NCI-H345 (cell line): Measurements from ENCODE around the gene NEDD4L.
"Not testable (repeated sequence)": the region's sequence is repeated elsewhere in the genome, so short reads cannot be mapped to it uniquely, and the experiment has no call there.

Source experiments
- DNase-seq: peaks from one replicate; lab custom pipeline; 2025; lab: John Stamatoyannopoulos, UW

Gene NEDD4L

DNA sequence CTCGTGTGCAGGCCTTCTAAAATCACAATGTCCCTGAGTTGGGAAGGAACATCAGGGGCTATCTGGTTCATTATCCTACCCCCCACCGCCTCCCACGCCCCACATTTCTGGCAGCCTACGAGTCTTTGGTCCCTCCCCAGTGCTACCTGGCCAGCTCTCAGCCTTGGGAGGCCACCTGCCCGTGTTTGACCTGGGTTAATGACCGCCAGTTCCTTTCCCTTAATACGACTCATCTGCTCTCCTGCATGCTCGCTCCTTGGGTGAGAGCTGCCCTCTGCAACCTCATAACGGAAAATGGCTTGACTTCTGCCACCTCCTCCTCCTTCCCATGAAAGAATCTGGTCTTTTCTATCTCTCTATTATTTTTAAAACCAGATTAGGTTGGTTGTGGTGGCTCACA lies 112.5 kb downstream of the NEDD4L start:
- DNase-seq: no peak

- DNase-seq: no peak
Measured at GRCh38 chr18:58157237-58157636, 113.2 kb downstream of the NEDD4L start.

DNA sequence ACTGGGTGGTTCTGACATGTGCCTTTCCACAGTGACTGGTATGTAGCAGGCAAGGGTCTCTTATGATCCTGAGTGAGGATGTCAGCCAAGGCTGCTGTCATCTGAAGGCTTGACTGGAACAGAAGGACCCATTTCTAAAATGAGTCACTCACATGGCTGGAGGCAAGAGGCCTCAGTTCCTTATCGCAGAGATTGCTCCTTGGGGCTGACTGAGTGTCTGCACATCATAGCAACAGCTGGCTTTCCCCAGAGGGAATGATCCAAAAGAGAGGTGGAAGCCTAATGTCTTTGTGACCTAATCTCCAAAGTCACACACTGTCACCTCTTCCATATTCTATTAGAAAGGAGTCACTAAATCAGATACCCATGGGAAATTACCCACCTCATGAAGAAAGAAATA lies 114.0 kb downstream of the NEDD4L start:
- no peak for DNase-seq

DNA sequence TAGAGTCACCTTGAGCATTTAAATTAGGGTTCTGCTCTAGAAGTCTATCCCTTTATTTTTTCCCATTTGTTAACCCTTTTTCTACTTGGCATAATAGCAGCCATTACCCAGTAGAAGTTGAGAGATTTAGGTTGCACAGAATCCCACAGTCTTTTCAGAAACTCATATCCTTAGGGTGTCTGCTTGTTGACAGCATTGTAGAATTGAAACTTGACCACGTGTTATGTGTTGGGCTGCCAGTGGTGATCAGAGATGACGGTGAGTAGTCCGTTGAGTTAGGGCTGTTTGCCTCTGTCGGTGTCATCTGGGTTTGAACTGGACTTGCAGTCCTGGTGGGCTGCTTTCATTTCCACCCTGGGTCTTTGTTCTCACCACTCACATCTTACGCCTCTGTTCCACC lies 114.4 kb downstream of the NEDD4L start:
- no peak for DNase-seq

GRCh38 chr18:58161659-58162058 lies 117.6 kb downstream of the NEDD4L start:
- no peak for DNase-seq

- no peak for DNase-seq
Measured at GRCh38 chr18:58162127-58162526, 118.1 kb downstream of the NEDD4L start.

DNA sequence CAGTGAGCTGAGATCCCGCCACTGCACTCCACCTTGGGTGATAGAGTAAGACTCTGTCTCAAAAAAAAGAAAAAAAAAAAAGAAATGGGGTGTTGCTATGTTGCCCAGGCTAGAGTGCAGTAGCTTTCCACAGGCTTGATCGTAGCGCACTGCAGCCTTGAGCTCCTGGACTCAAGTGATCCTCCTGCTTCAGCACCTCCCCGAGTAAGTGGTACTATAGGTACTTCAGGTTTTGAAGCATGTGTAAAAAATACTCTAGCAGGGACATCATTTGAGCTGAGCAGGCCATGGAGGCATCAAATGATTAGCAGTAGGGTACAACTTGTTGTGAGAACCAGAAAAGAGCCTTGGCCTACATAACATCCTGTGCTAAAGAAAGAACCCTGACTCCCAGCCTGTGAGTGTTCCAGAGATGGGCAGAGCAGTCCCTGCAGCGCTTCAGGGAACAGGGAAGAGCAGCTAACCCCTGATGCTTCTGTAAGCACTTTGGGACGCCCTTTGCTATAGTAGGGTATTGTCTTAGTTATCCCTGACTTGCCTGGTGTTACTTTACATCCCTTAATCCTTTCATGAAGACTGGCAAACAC lies 119.1 kb downstream of the NEDD4L start:
- no peak for DNase-seq

DNA sequence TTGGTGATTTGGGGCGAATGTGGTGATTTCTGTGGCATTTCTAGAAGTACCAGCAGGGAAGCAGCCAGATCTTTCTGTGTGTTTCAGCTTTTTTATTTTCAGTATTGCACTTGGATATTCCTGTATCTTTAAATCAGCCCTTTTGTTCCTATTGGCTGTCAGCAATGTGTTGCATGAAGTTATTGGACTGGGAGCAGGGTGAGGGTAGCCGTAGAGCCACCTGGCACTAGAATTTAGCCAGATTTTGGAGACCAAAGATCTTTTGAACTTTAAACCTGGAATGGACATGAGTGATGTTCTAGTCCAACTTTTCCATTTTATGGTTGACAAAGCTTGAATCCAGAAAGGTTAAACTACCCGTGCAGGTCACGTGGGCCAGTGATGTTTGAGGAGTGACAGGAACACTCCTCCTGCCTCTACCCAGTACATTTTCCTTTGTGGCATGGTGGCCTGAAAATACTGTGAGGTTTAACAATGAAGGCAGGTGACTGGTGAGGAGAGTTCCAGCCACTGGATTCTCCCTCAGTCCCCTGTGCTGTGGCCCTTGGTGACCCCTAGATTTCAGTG lies 122.3 kb downstream of the NEDD4L start:
- DNase-seq: no peak

- DNase-seq: no peak
Measured at GRCh38 chr18:58167073-58167472, 123.0 kb downstream of the NEDD4L start.

DNA sequence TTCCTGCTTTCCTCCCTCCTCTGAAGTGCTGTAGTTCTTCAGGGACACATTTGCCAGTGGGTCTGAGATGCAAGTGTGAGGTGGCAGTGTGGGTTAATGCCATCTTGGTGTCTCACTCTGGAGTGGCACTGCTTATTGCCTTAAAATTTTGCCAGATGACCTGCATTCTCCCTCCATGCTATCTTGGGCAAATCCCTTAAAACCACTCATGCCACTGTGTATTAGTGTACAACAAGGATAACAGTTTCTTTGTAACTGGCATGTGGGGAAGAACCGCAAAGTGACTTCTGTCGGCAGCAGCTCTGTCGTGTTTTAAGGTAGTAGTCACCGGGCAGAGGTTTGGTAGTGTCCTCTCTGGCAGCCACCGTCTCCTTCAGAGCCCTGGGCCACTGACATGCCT lies 124.2 kb downstream of the NEDD4L start:
- DNase-seq: no peak

DNA sequence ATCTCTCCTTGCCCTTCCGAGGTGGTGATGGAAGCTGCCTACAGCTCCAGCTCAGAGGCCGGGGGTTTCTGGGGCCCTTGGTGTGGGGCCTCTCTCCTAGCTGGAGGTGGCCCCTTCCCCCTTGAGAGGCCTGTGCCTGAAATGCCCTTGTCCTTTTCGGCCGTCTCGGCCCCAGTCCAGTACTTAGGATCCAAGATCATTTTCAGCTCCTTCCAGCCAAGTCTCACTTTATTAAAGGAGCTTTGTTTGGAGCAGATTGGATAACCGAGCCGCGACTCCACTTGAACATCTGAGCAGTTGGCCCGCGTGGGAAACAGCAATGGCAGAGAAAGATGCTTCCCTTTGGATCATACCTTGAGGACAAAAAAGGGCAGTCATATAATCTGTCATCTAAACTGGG lies 125.0 kb downstream of the NEDD4L start:
- DNase-seq: no peak

GRCh38 chr18:58169472-58169871 lies 125.4 kb downstream of the NEDD4L start:
- no peak for DNase-seq

DNA sequence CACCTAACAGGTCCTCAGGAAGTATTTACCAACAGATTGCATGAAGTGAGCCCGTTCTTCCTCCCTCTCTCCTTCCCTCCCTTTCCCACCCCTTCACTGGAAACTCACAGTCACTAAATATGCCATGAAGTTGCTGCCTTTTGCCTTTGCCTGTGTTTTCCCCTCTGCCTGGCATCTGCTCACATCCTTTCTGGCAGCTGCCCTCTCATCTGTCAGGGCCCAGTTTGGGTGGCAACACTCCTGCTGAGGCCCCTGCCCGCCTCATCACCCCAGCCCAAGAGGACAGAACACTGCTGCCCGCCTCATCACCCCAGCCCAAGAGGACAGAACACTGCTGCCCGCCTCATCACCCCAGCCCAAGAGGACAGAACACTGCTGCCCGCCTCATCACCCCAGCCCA lies 126.0 kb downstream of the NEDD4L start:
- DNase-seq: not testable (repeated sequence)

- DNase-seq: no peak
Measured at GRCh38 chr18:58172031-58172430, 128.0 kb downstream of the NEDD4L start.

DNA sequence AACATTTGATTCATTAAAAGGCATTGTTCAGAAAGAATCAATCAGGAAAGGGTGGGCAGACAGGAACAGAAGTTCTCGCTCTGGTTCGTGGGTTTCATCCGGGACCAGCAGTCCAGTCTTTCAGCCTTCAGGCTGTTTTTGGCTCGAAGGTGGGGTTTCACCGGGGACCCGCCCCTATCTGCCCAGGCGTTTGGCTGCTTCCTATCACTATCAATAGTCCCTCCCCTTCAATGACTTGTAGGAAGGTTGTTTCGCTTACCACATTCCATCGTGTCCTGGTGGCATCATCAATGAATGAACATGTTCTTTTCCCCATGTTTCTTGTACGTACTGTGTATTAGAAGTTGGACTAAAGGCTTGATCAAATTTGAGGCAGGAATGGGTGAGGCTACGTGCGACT lies 130.3 kb downstream of the NEDD4L start:
- no peak for DNase-seq

DNA sequence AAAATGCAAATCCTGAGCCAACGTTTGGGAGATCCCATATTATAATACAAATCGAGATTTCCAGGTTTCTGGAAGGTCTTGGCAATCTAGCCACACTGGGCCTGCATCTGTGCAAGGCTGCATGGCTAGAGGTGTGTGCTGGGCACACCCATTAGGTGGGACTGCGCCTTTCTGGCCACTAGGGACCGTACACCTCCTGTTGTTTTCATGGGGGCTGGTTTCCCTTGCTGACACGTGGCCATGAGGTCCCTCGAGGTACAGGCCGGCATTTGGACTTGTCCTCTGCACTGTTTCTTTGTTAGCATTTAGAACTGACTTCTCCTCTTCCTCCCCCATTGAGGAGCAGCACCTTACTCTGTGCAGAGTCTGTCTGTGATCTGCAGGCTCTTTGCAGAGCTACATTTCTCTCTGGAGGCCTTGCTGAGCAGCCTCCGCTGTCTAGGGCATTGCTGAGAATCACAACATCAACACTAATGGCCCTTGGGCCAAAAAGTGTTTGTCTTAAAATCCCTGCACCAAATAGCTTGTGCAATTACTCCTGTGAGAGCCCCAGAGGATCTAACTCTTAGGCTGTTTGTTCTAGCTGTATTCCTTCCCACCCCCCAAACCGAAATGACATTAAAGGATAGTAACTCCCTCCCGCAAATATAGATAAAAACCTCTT lies 131.2 kb downstream of the NEDD4L start:
- DNase-seq: peak; percentile 67

- peak; percentile 96 for DNase-seq
Measured at GRCh38 chr18:58175786-58176176, 131.8 kb downstream of the NEDD4L start.

DNA sequence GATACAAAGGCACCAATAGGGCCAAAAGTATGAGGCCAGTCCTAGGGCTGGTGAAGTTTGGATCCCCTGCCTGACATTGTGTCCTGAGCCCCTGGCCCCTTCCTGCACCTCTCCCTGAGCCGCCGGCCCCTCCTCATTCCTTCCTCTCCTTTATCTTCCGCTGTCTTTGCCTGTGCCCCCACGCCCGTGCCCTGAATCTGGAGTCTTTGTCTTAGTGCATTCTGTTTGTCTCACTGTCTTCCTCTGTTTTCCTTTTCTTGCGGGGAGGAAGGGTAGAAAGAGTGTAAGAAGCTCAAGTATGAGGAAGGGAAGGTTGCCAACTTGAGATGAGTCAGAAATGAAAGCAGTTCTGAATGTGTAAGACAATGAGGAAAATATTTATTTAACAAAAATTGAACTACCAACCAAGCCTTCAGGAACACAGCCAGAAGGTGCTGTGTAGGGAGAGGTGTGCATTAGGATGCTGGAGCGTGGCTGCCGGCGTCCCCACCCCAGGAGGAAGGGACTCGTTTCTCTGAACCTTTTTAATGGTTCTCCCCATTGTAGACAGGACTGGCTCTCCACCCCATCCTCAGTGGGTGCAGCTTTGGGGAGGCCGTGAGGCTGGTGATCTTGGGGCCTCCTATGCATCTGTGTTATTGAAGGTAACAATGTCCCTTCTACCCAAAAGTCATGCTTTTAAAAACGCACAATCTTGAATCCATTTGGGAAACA lies 133.1 kb downstream of the NEDD4L start:
- DNase-seq: no peak

- DNase-seq: no peak
Measured at GRCh38 chr18:58177896-58178470, 134.0 kb downstream of the NEDD4L start.

- DNase-seq: no peak
Measured at GRCh38 chr18:58178511-58178910, 134.5 kb downstream of the NEDD4L start.

DNA sequence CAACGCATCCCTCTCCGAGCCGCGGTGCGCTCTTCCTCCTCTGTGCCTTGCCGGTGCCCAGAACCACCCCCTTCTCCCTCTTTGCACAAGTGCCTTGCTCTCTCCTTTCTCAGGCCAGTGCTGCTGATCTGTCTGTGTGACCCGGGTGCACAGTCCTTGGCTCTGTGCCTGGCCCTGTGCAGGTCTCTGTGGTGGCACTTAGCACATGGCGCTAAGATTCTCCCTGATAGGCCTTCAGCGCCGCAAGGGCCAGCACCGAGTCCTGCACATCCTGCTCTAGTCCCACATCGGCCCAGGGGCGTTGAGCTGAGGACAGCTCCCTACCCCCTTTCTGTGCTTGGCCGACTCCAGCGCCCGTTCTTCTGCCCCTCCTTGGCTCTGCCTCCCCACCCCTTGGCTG lies 136.1 kb downstream of the NEDD4L start:
- DNase-seq: no peak

- DNase-seq: peak; percentile 71
Measured at GRCh38 chr18:58180738-58181353, 136.8 kb downstream of the NEDD4L start.
